Bronchial epithelial cell (primary cell): ENCODE data around the gene OR5A2. TPM values are rescaled to one million over a fixed set of nuclear protein-coding genes. Genes with fewer than 3 reads are reported as not detected.
A peak's percentile ranks its signal among the peaks of the same experiment; 100 is the strongest.
"Not testable (repeated sequence)": the region's sequence is repeated elsewhere in the genome, so short reads cannot be mapped to it uniquely, and the experiment has no call there.

Source experiments
- DNase-seq: peaks from one replicate; pipeline ENCODE4 v3.0.0-alpha.2; 2010; ENCODE audit warnings: low read depth
- FAIRE-seq: peaks from 2 replicates; lab custom pipeline; 2011; peaks lifted over from hg19 to GRCh38; lab: Jason Lieb, UNC
- H3K27me3 ChIP-seq: 2 replicates; pipeline ENCODE4 v1.5.1; 2011; ENCODE audit warnings: low read length; ENCODE audit not compliant: control insufficient read depth, insufficient read depth
- H3K36me3 ChIP-seq: 2 replicates; pipeline ENCODE4 v1.5.1; 2011; ENCODE audit warnings: low read length; ENCODE audit not compliant: control insufficient read depth, insufficient read depth
- H3K4me3 ChIP-seq: 2 replicates; pipeline ENCODE4 v1.5.1; 2011; ENCODE audit warnings: mild to moderate bottlenecking, low read depth, low read length, control low read depth
- total RNA-seq: library from RNA; depleted of rRNA; stranded (reverse); fragments of >200 nt; gene quantifications from 2 replicates; pipeline ENCODE4 v1.2.1, GENCODE V29; 2014
- TF ChIP-seq, protein P1 (sequence below): IDR thresholded peaks from 2 replicates; pipeline ENCODE4 v1.5.1; 2011; ENCODE audit warnings: mild to moderate bottlenecking, moderate library complexity, low read length, control low read depth, inconsistent platforms; ENCODE audit not compliant: insufficient read depth, severe bottlenecking

OR5A2 gene
- total RNA-seq, 1 donor from 2014 or later = not detected

DNA sequence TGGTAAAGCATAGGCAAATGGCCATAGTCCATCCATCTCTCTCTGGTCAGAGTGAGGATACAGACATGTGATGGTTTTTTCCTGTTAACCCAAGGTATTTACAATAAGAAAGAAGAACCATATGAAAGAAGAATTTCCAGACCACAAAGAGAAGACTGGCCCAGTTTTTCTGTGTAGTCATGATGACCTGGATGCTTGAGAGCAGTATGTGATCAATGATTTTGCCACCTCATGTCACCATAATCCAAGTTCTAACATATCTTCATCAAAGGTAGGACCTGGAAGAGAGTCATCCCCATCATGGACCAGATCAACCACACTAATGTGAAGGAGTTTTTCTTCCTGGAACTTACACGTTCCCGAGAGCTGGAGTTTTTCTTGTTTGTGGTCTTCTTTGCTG lies 30.4 kb upstream of the OR5A2 start, which contains the start of gene OR4D6:
Gene OR4D6, plus strand, starts transcription at position 301 of the 400 bp plus-strand sequence. Its CDS starts 0 bp downstream, at position 301.
- peak; percentile 52 for FAIRE-seq
- H3K27me3 ChIP-seq = no peaks in the 10 kb centered on the region

DNA sequence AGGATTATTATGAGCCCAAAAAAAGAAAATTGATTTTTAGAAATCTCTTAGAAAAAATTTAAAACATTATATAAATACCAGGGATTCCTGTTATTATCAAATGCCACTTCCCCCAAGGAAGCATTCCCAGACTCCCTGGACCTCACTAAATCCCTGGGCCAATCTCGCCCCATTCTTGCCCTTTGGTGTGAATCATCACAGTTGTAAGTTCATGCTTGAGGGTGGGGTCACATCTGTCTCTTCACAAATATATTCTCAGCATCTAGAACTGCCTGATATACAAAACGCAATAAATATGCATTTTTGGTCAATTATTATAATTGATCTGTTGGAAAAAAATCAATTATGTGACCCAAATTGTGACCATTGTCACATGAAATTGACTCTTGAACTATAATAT lies 22.3 kb upstream of the OR5A2 start:
- Histone ChIP-seq H3K36me3 (no peaks in the 10 kb centered on the region), H3K4me3 (no peak overlapping the region), H3K27me3 (no peaks in the 10 kb centered on the region)
- TF ChIP-seq, protein P1, sequence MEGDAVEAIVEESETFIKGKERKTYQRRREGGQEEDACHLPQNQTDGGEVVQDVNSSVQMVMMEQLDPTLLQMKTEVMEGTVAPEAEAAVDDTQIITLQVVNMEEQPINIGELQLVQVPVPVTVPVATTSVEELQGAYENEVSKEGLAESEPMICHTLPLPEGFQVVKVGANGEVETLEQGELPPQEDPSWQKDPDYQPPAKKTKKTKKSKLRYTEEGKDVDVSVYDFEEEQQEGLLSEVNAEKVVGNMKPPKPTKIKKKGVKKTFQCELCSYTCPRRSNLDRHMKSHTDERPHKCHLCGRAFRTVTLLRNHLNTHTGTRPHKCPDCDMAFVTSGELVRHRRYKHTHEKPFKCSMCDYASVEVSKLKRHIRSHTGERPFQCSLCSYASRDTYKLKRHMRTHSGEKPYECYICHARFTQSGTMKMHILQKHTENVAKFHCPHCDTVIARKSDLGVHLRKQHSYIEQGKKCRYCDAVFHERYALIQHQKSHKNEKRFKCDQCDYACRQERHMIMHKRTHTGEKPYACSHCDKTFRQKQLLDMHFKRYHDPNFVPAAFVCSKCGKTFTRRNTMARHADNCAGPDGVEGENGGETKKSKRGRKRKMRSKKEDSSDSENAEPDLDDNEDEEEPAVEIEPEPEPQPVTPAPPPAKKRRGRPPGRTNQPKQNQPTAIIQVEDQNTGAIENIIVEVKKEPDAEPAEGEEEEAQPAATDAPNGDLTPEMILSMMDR = no peak
- no peak for FAIRE-seq
- DNase-seq = no peak

More for the DNA sequence above, 30.4 kb upstream of the OR5A2 start, which contains the start of gene OR4D6:
- no peak for DNase-seq
- TF ChIP-seq, protein P1 = no peak
- Histone ChIP-seq H3K36me3 (no peaks in the 10 kb centered on the region), H3K4me3 (no peak within 1 kb of the TSS)

DNA sequence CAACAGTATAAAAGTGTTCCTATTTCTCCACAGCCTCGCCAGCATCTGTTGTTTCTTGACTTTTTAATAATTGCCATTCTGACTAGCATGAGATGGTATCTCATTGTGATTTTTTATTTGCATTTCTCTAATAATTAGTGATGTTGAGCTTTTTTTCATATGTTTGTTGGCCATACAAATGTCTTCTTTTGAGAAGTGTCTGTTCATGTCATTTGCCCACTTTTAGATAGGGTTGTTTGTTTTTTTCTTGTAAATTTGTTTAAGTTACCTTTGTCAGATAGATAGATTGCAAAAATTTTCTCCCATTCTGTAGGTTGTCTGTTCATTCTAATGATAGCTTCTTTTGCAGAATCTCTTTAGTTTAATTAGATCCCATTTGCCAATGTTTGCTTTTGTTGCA lies 19.4 kb upstream of the OR5A2 start:
- DNase-seq, FAIRE-seq: not testable (repeated sequence)

DNA sequence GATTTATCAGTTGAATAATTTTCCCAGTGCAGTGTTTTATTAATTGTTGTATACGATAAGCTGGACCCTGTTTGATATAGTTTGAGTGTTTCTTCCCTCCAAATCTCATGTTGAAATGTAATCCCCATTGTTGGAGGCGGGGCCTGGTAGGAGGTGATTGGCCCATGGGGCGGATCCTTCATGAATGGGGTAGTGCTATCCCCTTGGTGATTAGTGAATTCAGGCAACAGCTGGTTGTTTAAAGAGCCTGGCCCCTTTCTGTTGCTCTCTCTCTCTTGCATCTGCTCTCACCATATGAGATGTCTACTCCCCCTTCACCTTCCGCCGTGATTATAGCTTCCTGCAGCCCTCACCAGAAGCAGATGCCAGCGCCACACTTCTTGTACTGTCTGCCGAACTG lies 11.6 kb upstream of the OR5A2 start:
- H3K27me3 ChIP-seq = no peaks in the 10 kb centered on the region

More for the DNA sequence above, 19.4 kb upstream of the OR5A2 start:
- not testable (repeated sequence) for H3K36me3 ChIP-seq, H3K4me3 ChIP-seq, H3K27me3 ChIP-seq

DNA sequence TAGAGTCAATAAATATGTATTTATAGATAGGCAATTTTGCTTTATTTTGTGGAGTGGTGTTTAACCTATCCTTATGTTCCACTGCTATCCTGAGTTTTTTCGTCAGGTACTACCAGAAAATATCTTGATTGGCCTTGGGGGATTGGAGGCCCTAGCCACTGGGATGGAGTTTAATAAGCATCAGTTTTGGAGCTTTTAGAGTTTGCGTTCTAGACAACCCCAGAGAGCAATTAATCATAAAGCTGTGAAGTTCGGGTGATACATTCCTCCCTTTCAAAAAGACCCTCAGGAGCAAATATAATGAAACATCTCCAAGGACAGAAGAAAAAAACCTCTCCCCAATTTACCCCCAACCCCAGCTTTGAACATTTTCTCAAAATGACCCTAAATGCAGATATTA lies 10.0 kb upstream of the OR5A2 start, which contains the start of gene OR5A1:
Gene OR5A1, plus strand, starts transcription at position 301 of the 400 bp plus-strand sequence. CDS start 6,700 bp downstream, outside the sequence.
- H3K27me3 ChIP-seq = no peaks in the 10 kb centered on the region
- TF ChIP-seq, protein P1 = no peak
- no peaks in the 10 kb centered on the region for H3K36me3 ChIP-seq
- DNase-seq = no peak
- FAIRE-seq = no peak
- no peak within 1 kb of the TSS for H3K4me3 ChIP-seq

More for the DNA sequence above, 11.6 kb upstream of the OR5A2 start:
- DNase-seq = no peak
- TF ChIP-seq, protein P1 = no peak
- Histone ChIP-seq H3K4me3 (no peak overlapping the region), H3K36me3 (no peaks in the 10 kb centered on the region)
- no peak for FAIRE-seq

DNA sequence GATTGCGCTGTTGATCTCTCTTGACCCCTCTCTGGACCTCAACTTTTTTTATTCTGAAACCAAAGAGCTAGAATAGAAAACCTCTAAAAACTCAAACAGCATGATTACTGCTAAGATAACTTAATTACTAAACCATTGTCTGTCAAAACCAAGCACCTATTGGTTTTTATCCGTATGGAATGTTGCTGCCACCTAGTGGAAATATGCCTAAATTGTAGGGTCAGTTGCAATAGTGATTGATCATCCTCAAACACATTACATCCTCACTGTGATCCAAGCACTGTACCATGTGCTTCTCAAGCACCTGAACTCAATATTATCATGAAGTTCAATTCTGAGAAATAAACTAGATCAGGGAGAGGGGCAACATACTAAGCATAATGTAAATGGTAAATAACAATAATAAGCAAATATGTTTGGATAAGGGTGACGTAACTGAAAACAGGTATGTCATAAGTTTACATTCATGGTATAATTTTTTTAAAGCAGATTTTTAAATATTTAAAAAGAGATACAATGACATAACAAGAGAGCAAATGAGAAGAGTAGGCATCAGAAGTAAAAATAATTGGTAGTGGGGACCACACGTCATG lies 3.8 kb upstream of the OR5A2 start:
- DNase-seq (peak; percentile 63), FAIRE-seq (no peak)
- no peaks in the 10 kb centered on the region for H3K27me3 ChIP-seq
- H3K4me3 ChIP-seq = no peak overlapping the region
- no peaks in the 10 kb centered on the region for H3K36me3 ChIP-seq
- TF ChIP-seq, protein P1 = peak; percentile 62
